ENCODE results near the gene ANGPTL8. TPM values are rescaled to one million over a fixed set of nuclear protein-coding genes. Genes with fewer than 3 reads are reported as not detected.

The ANGPTL8 gene
- total and polyA plus RNA-seq, 2 experiments from 2014 or later = 0.71 TPM; not detected in 1

- Histone ChIP-seq H3K4me1 (ENCODE audit: low read depth) (no peaks in the 10 kb centered on the region), H3K9me3 (ENCODE audit: low read depth) (no peaks in the 10 kb centered on the region), H3K36me3 (no peaks in the 10 kb centered on the region), H3K27ac (no peak overlapping the region), H3K4me3 (no peak overlapping the region), H3K27me3 (no peaks in the 10 kb centered on the region)
- no peak for TF ChIP-seq CTCF (IDR thresholded peaks at IDR 0.05; ENCODE audit: low read depth, low read length)
- no peak for DNase-seq (ENCODE audit: low read depth in 1 of 2, low spot score in 1 of 2)
Observed at GRCh38 chr19:11214387-11214786, 25.0 kb upstream of the ANGPTL8 start.

- H3K4me1 ChIP-seq (ENCODE audit: low read depth) = no peaks in the 10 kb centered on the region
- H3K4me3 ChIP-seq = no peak overlapping the region
- no peaks in the 10 kb centered on the region for H3K9me3 ChIP-seq (ENCODE audit: low read depth)
- TF ChIP-seq CTCF (IDR thresholded peaks at IDR 0.05; ENCODE audit: low read depth, low read length) = no peak
- no peak overlapping the region for H3K27ac ChIP-seq
- H3K27me3 ChIP-seq = no peaks in the 10 kb centered on the region
- H3K36me3 ChIP-seq = no peaks in the 10 kb centered on the region
- no peak for DNase-seq (ENCODE audit: low read depth in 1 of 2, low spot score in 1 of 2)
Observed at GRCh38 chr19:11221082-11221598, 18.3 kb upstream of the ANGPTL8 start.

- Histone ChIP-seq H3K36me3 (no peaks in the 10 kb centered on the region), H3K4me3 (no peak overlapping the region), H3K4me1 (ENCODE audit: low read depth) (no peaks in the 10 kb centered on the region), H3K27ac (no peak overlapping the region), H3K27me3 (no peaks in the 10 kb centered on the region), H3K9me3 (ENCODE audit: low read depth) (no peaks in the 10 kb centered on the region)
- DNase-seq (ENCODE audit: low read depth in 1 of 2, low spot score in 1 of 2) = no peak
- no peak for TF ChIP-seq CTCF (IDR thresholded peaks at IDR 0.05; ENCODE audit: low read depth, low read length)
Observed at GRCh38 chr19:11223200-11223599, 16.2 kb upstream of the ANGPTL8 start.

- H3K27me3 ChIP-seq = no peaks in the 10 kb centered on the region
- DNase-seq (ENCODE audit: low read depth in 1 of 2, low spot score in 1 of 2) = no peak
- TF ChIP-seq CTCF (IDR thresholded peaks at IDR 0.05; ENCODE audit: low read depth, low read length) = no peak
- H3K9me3 ChIP-seq (ENCODE audit: low read depth) = no peaks in the 10 kb centered on the region
- no peak overlapping the region for H3K27ac ChIP-seq
- H3K36me3 ChIP-seq = no peaks in the 10 kb centered on the region
- no peak overlapping the region for H3K4me3 ChIP-seq
- H3K4me1 ChIP-seq (ENCODE audit: low read depth) = peaks cover 6% of the 10 kb centered on the region
Observed at GRCh38 chr19:11224429-11224828, 15.0 kb upstream of the ANGPTL8 start.

- Histone ChIP-seq H3K36me3 (no peaks in the 10 kb centered on the region), H3K4me1 (ENCODE audit: low read depth) (peaks cover 6% of the 10 kb centered on the region), H3K27me3 (no peaks in the 10 kb centered on the region), H3K4me3 (no peak overlapping the region), H3K27ac (no peak overlapping the region), H3K9me3 (ENCODE audit: low read depth) (no peaks in the 10 kb centered on the region)
- TF ChIP-seq CTCF (IDR thresholded peaks at IDR 0.05; ENCODE audit: low read depth, low read length) = no peak
- DNase-seq (ENCODE audit: low read depth in 1 of 2, low spot score in 1 of 2) = no peak
Observed at GRCh38 chr19:11225172-11225571, 14.2 kb upstream of the ANGPTL8 start.

GRCh38 chr19:11225815-11226214, 13.6 kb upstream of the ANGPTL8 start:
- Histone ChIP-seq H3K27me3 (no peaks in the 10 kb centered on the region), H3K27ac (no peak overlapping the region), H3K4me1 (ENCODE audit: low read depth) (peaks cover 6% of the 10 kb centered on the region), H3K36me3 (no peaks in the 10 kb centered on the region), H3K4me3 (no peak overlapping the region), H3K9me3 (ENCODE audit: low read depth) (no peaks in the 10 kb centered on the region)
- TF ChIP-seq CTCF (IDR thresholded peaks at IDR 0.05; ENCODE audit: low read depth, low read length) = no peak
- no peak for DNase-seq (ENCODE audit: low read depth in 1 of 2, low spot score in 1 of 2)
